ENCODE results near the gene CCL4.
"Not testable (repeated sequence)": the region's sequence is repeated elsewhere in the genome, so short reads cannot be mapped to it uniquely, and the experiment has no call there.

The CCL4 gene

GRCh38 chr17:36088670-36089338, 14.8 kb upstream of the CCL4 start:
- no peak for DNase-seq

- DNase-seq: no peak
Measured at GRCh38 chr17:36089339-36089865, 14.2 kb upstream of the CCL4 start.

- DNase-seq: peak; percentile 85
Measured at GRCh38 chr17:36089888-36090836, 13.5 kb upstream of the CCL4 start, which contains the start of gene CCL3. TSS of gene CCL3 (minus strand) at chr17:36090143. CDS start at chr17:36090058, 85 bp downstream.

- DNase-seq: no peak
Measured at GRCh38 chr17:36092230-36092629, 11.4 kb upstream of the CCL4 start.

- not testable (repeated sequence) for DNase-seq
Measured at GRCh38 chr17:36092715-36093114, 10.9 kb upstream of the CCL4 start.

- DNase-seq: no peak
Measured at GRCh38 chr17:36094232-36094631, 9.4 kb upstream of the CCL4 start.

- DNase-seq: no peak
Measured at GRCh38 chr17:36094746-36095145, 8.9 kb upstream of the CCL4 start.

GRCh38 chr17:36095992-36096391, 7.6 kb upstream of the CCL4 start:
- no peak for DNase-seq

GRCh38 chr17:36099004-36099403, 4.6 kb upstream of the CCL4 start:
- DNase-seq: not testable (repeated sequence)

GRCh38 chr17:36104246-36104645, 619 bp downstream of the CCL4 start:
- DNase-seq: not testable (repeated sequence)

- peak; percentile 60 for DNase-seq
Measured at GRCh38 chr17:36104701-36105181, 1.1 kb downstream of the CCL4 start.

- DNase-seq: peak; percentile 56
Measured at GRCh38 chr17:36105781-36106492, 2.3 kb downstream of the CCL4 start.

GRCh38 chr17:36106493-36106835, 2.8 kb downstream of the CCL4 start:
- no peak for DNase-seq

- no peak for DNase-seq
Measured at GRCh38 chr17:36107660-36108059, 4.0 kb downstream of the CCL4 start.

- DNase-seq: not testable (repeated sequence)
Measured at GRCh38 chr17:36108265-36108664, 4.6 kb downstream of the CCL4 start.

- no peak for DNase-seq
Measured at GRCh38 chr17:36111068-36111490, 7.5 kb downstream of the CCL4 start.

- no peak for DNase-seq
Measured at GRCh38 chr17:36112572-36112971, 8.9 kb downstream of the CCL4 start.

- DNase-seq: not testable (repeated sequence)
Measured at GRCh38 chr17:36113131-36113530, 9.5 kb downstream of the CCL4 start.

- DNase-seq: not testable (repeated sequence)
Measured at GRCh38 chr17:36114971-36115648, 11.5 kb downstream of the CCL4 start.

- not testable (repeated sequence) for DNase-seq
Measured at GRCh38 chr17:36115649-36115977, 12.0 kb downstream of the CCL4 start.

- DNase-seq: peak; percentile 62
Measured at GRCh38 chr17:36117505-36118382, 14.1 kb downstream of the CCL4 start.
